ENCODE data around the gene NINJ1.

Gene NINJ1

GRCh38 chr9:93092251-93092991, 41.6 kb downstream of the NINJ1 start:
- DNase-seq (ENCODE audit: extremely low read depth, low read depth), result no peak
- no peak for TF ChIP-seq CTCF (IDR thresholded peaks at IDR 0.05; ENCODE audit: low read depth, low read length)

DNA sequence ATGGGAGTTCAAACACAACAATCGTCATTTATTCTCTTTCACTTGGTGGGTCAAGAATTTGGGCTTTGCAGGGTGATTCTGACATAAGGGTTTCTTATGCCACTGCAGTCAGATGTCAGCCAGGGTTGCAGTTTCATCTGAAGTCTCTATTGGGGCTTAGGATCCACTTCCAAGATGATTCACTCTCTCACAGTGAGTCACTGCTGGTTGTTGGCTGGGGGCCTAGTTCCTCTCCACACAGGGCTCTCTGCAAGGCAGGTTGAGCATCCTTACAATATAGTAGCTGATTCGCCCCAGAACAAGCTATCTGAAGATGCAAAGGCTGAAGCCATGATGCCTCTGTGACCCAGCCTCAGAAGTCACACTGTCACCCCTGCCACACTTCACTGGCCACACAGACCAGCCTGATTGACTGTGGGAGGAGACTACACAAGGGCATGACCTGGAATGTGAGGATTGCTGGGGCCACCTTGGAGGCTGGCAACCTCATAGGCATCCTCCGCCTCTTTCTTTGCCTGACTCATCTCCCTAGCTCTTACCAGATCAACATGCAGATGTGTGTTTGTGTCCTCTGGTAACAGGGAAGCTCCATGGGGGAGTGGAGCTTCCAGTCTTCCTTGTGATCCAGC, 42.5 kb downstream of the NINJ1 start:
- DNase-seq (ENCODE audit: extremely low read depth, low read depth), result no peak
- no peak for TF ChIP-seq CTCF (IDR thresholded peaks at IDR 0.05; ENCODE audit: low read depth, low read length)

GRCh38 chr9:93091056-93091452, 43.0 kb downstream of the NINJ1 start:
- no peak for TF ChIP-seq CTCF (IDR thresholded peaks at IDR 0.05; ENCODE audit: low read depth, low read length)
- DNase-seq (ENCODE audit: extremely low read depth, low read depth), result no peak

DNA sequence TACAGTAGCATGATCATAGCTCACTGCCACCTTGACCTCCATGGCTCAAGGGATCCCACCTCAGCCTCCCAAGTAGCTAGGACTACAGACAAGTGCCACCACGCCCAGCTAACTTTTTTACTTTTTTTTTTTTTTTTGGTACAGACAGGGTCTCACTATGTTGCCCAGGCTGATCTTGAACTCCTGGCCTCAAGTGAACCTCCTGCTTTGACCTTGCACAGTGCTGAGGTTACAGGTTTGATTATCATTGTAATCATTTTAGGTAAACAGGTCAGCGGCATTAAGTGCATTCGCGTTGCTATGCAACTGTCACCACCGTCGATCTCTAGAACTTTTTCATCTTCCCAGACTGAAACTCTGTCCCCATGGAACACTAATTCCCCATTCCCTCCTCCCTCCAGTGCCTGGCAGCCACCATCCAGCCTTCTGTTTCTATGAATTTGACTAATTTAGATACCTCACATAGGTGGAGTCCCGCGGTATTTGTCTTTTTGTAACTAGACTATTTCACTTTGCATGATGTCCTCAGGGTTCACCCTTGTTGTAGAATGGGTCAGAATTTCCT, 43.9 kb downstream of the NINJ1 start:
- no peak for DNase-seq (ENCODE audit: extremely low read depth, low read depth)
- no peak for TF ChIP-seq CTCF (IDR thresholded peaks at IDR 0.05; ENCODE audit: low read depth, low read length)

DNA sequence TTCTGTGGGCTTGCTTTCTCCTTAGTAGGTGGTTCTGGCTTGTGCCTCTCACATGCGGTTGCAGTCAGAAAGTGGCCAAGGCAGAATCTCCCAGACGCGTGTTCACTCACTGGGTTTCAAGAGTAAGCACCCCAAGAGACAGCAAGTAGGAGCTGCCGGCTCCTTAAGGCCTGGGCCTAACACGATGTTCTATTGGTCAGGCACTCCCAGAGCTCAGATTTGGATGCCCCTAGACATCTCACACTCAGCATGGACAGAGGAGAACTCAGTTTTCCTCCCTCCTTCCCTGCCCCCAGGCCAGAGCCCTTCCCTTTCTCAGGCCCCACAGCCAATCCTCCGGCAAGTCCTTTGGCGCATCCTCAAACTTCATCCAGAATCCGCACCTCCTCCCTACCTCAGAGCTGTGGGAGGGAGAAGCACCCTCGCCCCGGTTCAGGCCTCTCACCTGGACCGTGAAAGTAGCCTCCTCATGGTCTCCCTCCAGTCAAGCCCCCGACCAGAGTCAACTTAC, 44.5 kb downstream of the NINJ1 start:
- DNase-seq (ENCODE audit: extremely low read depth, low read depth), result no peak
- no peak for TF ChIP-seq CTCF (IDR thresholded peaks at IDR 0.05; ENCODE audit: low read depth, low read length)

DNA sequence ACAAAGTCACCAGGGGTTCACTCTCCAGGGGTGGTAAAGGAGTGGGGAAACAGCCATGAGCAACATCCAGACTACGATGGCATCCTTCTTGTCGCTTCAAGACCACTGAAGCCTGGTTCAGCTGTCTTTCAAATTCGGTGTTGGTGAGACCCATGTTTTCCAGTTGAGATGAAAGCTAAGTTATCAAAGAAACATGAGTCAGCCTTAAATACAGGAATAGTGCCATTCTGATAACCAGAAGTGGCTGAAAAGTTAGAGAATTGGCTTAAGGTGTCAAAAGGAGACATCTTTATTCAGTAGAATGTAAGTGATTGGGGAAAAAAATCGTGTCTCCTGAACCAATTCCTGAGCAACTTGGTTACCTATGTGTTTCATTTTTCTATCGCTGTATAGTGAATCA, 45.0 kb downstream of the NINJ1 start:
- DNase-seq (ENCODE audit: extremely low read depth, low read depth), result no peak
- TF ChIP-seq CTCF (IDR thresholded peaks at IDR 0.05; ENCODE audit: low read depth, low read length), result no peak

DNA sequence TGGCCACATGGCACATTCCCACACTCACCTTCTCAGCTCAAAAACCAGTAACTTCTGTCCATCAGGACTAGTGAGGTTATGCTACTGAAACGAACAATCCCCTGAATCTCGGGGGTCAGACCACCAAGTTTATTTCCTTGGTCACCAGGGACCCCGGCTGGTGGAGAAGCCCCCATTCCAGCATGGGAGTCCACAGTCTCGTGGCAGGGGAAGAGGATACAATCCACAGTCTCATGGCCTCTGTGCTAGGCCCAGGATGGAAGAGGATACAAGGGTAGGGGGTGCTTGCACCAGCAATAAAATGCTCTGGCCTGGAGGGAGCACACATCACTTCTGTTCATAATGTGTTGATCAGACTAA, 45.4 kb downstream of the NINJ1 start:
- no peak for TF ChIP-seq CTCF (IDR thresholded peaks at IDR 0.05; ENCODE audit: low read depth, low read length)
- no peak for DNase-seq (ENCODE audit: extremely low read depth, low read depth)
